Type B pancreatic cell (in vitro differentiated cells): ENCODE data around the gene DENND2D. TPM values are rescaled to one million over a fixed set of nuclear protein-coding genes. Genes with fewer than 3 reads are reported as not detected.

ENCODE experiments used
- DNase-seq: peaks from one replicate; pipeline ENCODE4 v3.0.0; 2021; ENCODE audit warnings: mixed read lengths; ENCODE audit not compliant: unreplicated experiment; ENCODE audit errors: extremely low spot score
- H3K27ac Mint-ChIP-seq: 2 replicates; pipeline ENCODE4 v1.8.0; 2021; ENCODE audit warnings: mild to moderate bottlenecking, mixed read lengths
- H3K27me3 Mint-ChIP-seq: 2 replicates; pipeline ENCODE4 v1.8.0; 2021; ENCODE audit warnings: mixed read lengths
- H3K36me3 Mint-ChIP-seq: 2 replicates; pipeline ENCODE4 v1.8.0; 2021; ENCODE audit warnings: mixed read lengths
- H3K4me1 Mint-ChIP-seq: one replicate; pipeline ENCODE4 v1.8.0; 2021; ENCODE audit warnings: mixed read lengths; ENCODE audit not compliant: unreplicated experiment
- H3K4me3 Mint-ChIP-seq: 2 replicates; pipeline ENCODE4 v1.8.0; 2021; ENCODE audit warnings: mild to moderate bottlenecking, mixed read lengths
- H3K9me3 Mint-ChIP-seq: 2 replicates; pipeline ENCODE4 v1.8.0; 2021; ENCODE audit warnings: mixed read lengths
- total RNA-seq: library from RNA; stranded (reverse); gene quantifications from 2 replicates; pipeline ENCODE4 v1.2.1, GENCODE V29; 2021; ENCODE audit warnings: low replicate concordance
- TF ChIP-seq, protein P1 (sequence below): fragments of 200-600 bp; sonication (generic); conservative IDR thresholded peaks from 2 replicates; pipeline ENCODE4 v1.5.0; 2021; ENCODE audit warnings: antibody characterized with exemption, mild to moderate bottlenecking

DENND2D gene
- total RNA-seq, 1 donor from 2014 or later: 6.3 TPM

DNA sequence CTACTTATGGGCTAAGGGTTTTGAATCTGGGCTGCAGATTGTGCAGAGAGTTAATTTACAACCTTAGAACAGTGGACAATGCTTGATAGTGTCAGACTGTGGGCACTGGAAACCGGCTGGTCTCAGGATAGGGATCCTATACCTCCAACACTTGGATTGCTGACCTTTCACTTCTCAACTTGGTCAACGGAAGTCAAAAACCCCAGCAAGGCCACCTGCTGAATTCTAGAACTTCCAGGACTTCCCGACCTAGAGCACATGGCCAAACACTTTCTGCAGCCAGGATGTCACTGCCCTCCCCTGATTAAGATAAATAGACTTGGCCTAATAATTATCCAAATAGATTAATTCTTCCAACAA is 336 bp upstream of the DENND2D start:
- TF ChIP-seq, protein P1, sequence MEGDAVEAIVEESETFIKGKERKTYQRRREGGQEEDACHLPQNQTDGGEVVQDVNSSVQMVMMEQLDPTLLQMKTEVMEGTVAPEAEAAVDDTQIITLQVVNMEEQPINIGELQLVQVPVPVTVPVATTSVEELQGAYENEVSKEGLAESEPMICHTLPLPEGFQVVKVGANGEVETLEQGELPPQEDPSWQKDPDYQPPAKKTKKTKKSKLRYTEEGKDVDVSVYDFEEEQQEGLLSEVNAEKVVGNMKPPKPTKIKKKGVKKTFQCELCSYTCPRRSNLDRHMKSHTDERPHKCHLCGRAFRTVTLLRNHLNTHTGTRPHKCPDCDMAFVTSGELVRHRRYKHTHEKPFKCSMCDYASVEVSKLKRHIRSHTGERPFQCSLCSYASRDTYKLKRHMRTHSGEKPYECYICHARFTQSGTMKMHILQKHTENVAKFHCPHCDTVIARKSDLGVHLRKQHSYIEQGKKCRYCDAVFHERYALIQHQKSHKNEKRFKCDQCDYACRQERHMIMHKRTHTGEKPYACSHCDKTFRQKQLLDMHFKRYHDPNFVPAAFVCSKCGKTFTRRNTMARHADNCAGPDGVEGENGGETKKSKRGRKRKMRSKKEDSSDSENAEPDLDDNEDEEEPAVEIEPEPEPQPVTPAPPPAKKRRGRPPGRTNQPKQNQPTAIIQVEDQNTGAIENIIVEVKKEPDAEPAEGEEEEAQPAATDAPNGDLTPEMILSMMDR: no peak
- no peaks in the 10 kb centered on the region for H3K9me3 Mint-ChIP-seq
- DNase-seq: no peak
- peak overlapping the region; percentile 18 for H3K4me3 Mint-ChIP-seq
- peaks cover 6% of the 10 kb centered on the region for H3K27me3 Mint-ChIP-seq
- peak overlapping the region; percentile 99 for H3K27ac Mint-ChIP-seq
- H3K36me3 Mint-ChIP-seq: peaks cover 3% of the 10 kb centered on the region
- peaks cover 14% of the 10 kb centered on the region for H3K4me1 Mint-ChIP-seq

DNA sequence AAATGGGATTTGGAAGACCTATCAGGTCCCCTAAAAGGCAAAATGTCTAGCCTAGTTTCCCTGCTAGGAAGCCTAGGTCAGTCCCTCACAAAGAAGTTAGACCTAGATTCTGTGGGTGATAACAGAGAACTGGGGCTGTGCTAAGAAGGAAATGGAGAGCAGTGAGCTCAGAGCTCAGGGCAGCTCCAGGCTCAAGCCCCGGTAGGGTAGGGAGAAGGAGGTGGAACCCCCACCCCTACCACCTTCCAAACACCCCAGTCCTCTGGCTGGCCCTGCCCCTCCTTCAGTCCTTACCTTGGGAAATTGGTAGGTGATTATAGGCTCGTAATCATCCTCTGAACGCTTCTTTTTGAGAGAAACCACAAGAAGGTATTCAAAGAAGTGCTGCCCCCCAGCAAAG is 1.1 kb downstream of the DENND2D start:
- H3K4me3 Mint-ChIP-seq: no peak overlapping the region
- H3K36me3 Mint-ChIP-seq: peaks cover 3% of the 10 kb centered on the region

DNA sequence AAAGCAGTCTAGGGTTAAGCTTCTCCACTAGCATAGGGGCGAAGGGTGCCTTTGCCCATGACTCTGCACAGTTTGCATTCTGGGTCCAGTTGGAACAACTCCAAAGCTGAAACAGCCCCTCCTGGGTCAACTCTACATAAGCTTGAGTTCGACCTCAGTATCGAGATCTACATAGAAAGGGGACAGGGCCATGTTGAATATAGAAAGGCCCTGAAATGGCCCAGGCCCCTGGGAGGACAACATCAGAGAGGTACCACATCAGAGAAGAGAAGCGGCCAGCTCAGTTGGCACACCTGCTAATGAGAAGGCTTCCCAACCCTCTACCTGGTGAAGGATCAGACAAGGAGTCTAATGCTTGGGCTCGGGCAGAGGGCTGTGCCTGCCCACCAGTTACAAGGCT is 1.6 kb downstream of the DENND2D start:
- no peaks in the 10 kb centered on the region for H3K9me3 Mint-ChIP-seq
- TF ChIP-seq, protein P1: no peak

More for the DNA sequence above, 1.1 kb downstream of the DENND2D start:
- no peak for DNase-seq
- TF ChIP-seq, protein P1: no peak
- H3K27ac Mint-ChIP-seq: no peak overlapping the region
- H3K27me3 Mint-ChIP-seq: no peaks in the 10 kb centered on the region
- H3K4me1 Mint-ChIP-seq: peaks cover 22% of the 10 kb centered on the region
- H3K9me3 Mint-ChIP-seq: no peaks in the 10 kb centered on the region

DNA sequence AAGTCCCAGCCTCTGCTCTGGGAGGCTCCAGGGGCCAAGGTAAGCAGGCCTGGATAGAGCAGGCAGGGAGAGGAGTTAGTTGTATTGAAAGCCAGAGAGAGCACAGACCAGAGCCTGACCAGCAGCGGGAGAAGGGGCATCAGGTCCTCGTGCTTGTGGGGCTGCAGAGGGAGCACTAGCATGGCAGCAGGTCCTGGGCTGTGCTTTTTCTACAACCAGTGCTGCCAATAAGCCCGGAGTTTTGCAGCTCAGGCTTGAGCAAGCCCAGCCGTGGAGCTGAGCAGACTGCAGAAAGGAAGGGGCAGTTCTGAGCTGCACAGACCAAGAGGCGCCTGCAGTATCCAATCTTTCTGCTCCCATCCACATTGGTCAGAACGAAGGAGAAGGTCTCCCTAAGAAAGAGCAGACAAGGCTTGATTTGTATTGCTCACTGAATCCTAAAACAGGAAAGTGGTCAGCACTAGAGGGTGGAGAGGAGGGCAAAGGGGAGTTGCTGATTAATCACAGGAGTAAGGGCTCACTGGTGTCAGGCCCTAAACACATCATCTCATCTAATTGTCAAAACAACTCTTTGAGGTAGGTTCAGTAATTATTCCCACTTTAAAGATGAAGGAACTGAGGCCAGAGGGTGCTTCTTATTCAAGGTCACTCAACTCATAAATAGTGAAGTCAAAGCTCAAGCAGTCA is 2.7 kb downstream of the DENND2D start:
- TF ChIP-seq, protein P1: peak; percentile 56
- Mint-ChIP-seq H3K27me3 (no peaks in the 10 kb centered on the region), H3K9me3 (no peaks in the 10 kb centered on the region), H3K4me3 (no peak overlapping the region), H3K27ac (no peak overlapping the region), H3K36me3 (peaks cover 6% of the 10 kb centered on the region), H3K4me1 (peaks cover 31% of the 10 kb centered on the region)
- no peak for DNase-seq

More for the DNA sequence above, 1.6 kb downstream of the DENND2D start:
- Mint-ChIP-seq H3K36me3 (peaks cover 3% of the 10 kb centered on the region), H3K27me3 (no peaks in the 10 kb centered on the region), H3K27ac (no peak overlapping the region), H3K4me1 (peaks cover 22% of the 10 kb centered on the region), H3K4me3 (no peak overlapping the region)
- DNase-seq: no peak

DNA sequence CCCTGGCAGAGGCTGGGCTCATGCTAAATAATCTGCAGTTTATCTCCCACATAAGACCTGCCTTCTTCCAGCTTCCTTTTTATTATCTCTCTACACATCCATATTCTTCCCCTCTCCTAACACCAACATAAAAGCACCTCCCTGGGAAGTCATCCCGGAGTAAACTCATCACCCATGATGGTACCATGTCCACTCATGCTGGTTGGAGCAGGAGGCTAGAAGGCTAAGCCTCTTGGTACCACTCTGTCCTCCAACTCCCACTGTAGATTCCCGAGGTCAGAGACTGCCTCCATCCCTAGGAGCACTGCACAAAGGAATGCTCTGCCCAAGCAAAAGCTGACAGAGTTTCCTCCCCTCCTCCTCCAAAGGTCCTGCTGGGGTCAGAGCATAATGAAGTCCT is 4.2 kb downstream of the DENND2D start:
- Mint-ChIP-seq H3K9me3 (no peaks in the 10 kb centered on the region), H3K27me3 (no peaks in the 10 kb centered on the region), H3K4me1 (peaks cover 28% of the 10 kb centered on the region), H3K27ac (peak overlapping the region; percentile 21), H3K36me3 (peaks cover 6% of the 10 kb centered on the region), H3K4me3 (no peak overlapping the region)
- DNase-seq: no peak
- TF ChIP-seq, protein P1: no peak
